Ishikawa (cell line): ENCODE results near the gene CBX6.

Experiments used
- CEBPB ChIP-seq: IDR thresholded peaks from 2 replicates; pipeline ENCODE4 v1.6.1; 2012
- CREB1 ChIP-seq: IDR thresholded peaks from 2 replicates; pipeline ENCODE4 v1.6.1; 2012; ENCODE audit warnings: low read depth
- EP300 ChIP-seq: IDR thresholded peaks from 2 replicates; pipeline ENCODE4 v1.6.1; 2012; ENCODE audit warnings: borderline replicate concordance
- FOXM1 ChIP-seq: IDR thresholded peaks from 2 replicates; pipeline ENCODE4 v1.6.1; 2012; ENCODE audit warnings: low read depth, borderline replicate concordance
- NFIC ChIP-seq: IDR thresholded peaks from 2 replicates; pipeline ENCODE4 v1.6.1; 2012
- RAD21 ChIP-seq: IDR thresholded peaks from 2 replicates; pipeline ENCODE4 v1.6.1; 2012; ENCODE audit warnings: low read depth
- REST ChIP-seq: IDR thresholded peaks from 2 replicates; pipeline ENCODE4 v1.6.1; 2012; ENCODE audit warnings: low read depth, mild to moderate bottlenecking
- TAF1 ChIP-seq: IDR thresholded peaks from 2 replicates; pipeline ENCODE4 v1.6.1; 2012; ENCODE audit warnings: low read depth, mild to moderate bottlenecking
- TCF12 ChIP-seq: IDR thresholded peaks from 2 replicates; pipeline ENCODE4 v1.6.1; 2012; ENCODE audit warnings: low read depth
- TEAD4 ChIP-seq: IDR thresholded peaks from 2 replicates; pipeline ENCODE4 v1.6.1; 2012
- USF1 ChIP-seq: IDR thresholded peaks from 2 replicates; pipeline ENCODE4 v1.6.1; 2012
- YY1 ChIP-seq: IDR thresholded peaks from 2 replicates; pipeline ENCODE4 v1.6.1; 2012; ENCODE audit warnings: low read depth
- ZBTB7A ChIP-seq: IDR thresholded peaks from 2 replicates; pipeline ENCODE4 v1.6.1; 2012; ENCODE audit warnings: low read depth
- TF ChIP-seq, protein P1 (sequence below): IDR thresholded peaks from 2 replicates; pipeline ENCODE4 v1.6.1; 2012

DNA sequence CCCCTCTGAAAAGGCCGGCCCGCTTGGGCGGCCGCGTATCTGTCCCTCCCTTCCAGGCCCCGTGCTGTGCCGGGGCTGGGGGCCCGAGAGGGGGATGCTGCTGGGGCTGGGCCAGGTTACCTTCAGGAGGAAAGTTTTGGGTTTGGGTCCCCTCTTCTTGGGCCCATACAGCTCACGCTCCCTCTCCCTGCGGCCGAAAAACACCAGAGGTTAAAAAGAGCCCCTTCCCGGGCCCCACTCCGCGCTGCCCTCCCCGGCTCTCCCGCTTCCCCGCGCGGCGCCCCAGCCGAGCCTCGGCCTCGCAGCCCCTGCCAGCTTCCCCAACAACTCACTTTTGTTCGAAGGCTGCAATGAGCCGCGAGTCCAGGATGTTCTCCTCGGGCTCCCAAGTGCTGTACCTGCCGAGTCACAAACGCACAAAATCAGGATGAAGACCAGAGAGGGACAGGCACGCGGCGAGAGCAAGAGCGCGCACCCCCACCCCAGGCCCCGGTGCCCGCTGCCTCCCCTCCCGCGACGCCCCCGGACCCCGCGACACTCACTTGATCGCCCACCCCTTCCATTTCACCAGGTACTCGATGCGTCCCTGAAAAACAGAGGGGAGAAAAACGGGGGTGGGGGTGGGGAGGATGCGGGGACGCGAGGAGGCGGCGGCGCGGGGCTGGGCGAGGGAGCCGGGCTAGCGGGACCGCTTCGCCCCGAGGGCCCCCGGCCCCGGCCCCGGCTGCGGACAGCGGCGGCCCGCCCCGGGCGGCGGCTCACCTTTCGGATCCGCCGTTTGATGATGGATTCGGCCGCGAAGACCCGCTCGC, 450 bp downstream of the CBX6 start:
- TF ChIP-seq, protein P1, sequence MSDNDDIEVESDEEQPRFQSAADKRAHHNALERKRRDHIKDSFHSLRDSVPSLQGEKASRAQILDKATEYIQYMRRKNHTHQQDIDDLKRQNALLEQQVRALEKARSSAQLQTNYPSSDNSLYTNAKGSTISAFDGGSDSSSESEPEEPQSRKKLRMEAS = no peak
- TF ChIP-seq EP300 (no peak), USF1 (no peak), TAF1 (no peak), REST (no peak), CEBPB (no peak), RAD21 (no peak), ZBTB7A (no peak), YY1 (no peak; the same call in 1 of the 2 replicates), NFIC (no peak), FOXM1 (no peak), TCF12 (no peak), CREB1 (no peak), TEAD4 (no peak)
